GM18870 (cell line): ENCODE measurements around the gene B3GAT2.

Source experiments
- ATAC-seq: cut with Tn5 transposase; IDR thresholded peaks from one replicate; pipeline ENCODE4 v1.9.1; 2021; ENCODE audit warnings: moderate library complexity; ENCODE audit not compliant: unreplicated experiment

B3GAT2 gene

DNA sequence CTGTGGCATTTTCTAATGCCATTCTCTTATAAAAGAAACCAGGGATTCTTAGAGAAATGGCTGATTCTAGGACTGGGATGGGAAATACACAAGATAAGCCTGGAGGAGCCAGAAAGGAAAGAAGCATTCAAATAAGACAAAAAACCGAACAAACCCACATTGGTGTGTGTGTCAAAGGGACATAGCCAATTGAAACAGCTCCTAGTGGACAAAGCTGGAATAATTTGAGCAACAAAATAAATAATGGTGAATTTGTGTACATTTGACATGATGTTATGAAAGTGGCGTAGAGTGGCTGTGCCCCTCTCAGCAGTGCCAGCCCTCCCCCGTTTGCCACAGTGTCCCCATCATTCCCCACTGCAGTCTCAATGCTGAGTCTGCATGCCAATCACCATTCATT is 55.5 kb downstream of the B3GAT2 start:
- no peak for ATAC-seq

- no peak for ATAC-seq
Observed at GRCh38 chr6:70900047-70900446, 56.8 kb downstream of the B3GAT2 start.

- ATAC-seq: no peak
Observed at GRCh38 chr6:70894001-70894400, 62.9 kb downstream of the B3GAT2 start.

DNA sequence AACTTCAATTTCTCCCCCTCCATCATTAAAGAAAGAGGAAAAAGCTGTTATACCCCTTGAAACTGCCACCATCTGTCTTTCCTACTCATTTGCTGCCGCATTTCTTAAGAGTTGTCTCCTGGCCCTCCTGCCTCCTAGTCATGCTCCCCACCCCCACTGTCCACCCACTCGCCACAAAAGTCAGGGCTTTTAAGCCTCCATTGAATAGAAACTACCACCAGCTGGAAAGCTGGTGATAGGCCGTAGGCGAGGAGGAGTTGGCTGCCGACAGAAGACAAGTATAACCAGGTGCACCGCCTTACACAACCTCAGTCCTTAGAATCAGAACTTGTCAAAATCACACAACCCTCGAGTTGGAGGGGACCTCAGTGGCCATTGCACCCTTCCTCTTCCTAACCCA is 67.6 kb downstream of the B3GAT2 start:
- ATAC-seq: no peak

DNA sequence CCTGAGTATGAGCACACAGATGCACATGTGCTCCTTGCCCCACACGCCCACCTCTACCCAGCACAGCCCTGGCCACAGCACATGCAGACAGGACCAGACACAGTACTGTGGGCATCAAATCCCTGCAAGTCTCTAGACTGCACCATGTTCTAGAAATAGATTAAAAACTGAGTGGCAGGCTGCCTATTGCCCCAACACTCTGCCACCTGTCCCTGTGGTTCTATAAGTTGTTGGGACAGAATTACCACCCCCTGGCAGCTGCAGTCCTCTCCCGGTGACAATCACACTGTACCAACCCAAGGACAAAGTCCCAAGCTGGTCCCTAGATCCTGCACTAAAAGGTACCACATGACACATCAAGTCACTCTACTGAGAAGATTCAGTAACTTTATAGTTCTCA is 70.2 kb downstream of the B3GAT2 start:
- no peak for ATAC-seq

- ATAC-seq: no peak
Observed at GRCh38 chr6:70886071-70886470, 70.8 kb downstream of the B3GAT2 start.

GRCh38 chr6:70884074-70884983 is 72.5 kb downstream of the B3GAT2 start:
- ATAC-seq: peak; percentile 56

DNA sequence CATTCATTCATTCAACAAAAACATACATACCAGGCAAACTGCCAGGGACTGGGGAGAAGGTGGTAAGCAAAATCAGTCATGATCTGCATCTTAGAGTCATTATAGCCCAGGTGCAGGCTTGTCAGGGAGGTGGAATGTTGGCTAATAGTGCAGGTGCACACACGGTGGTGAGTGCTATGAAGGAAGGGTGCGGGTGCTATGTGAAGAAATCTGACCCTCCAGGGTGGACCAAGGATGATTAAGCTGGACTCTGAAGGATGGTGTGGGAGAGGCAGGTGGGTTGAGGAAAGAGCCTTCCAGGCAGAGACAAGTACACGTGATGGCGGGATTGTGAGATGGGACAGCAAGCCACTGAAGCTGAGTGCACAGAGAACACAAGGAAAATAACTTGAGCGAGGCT is 77.4 kb downstream of the B3GAT2 start:
- no peak for ATAC-seq

DNA sequence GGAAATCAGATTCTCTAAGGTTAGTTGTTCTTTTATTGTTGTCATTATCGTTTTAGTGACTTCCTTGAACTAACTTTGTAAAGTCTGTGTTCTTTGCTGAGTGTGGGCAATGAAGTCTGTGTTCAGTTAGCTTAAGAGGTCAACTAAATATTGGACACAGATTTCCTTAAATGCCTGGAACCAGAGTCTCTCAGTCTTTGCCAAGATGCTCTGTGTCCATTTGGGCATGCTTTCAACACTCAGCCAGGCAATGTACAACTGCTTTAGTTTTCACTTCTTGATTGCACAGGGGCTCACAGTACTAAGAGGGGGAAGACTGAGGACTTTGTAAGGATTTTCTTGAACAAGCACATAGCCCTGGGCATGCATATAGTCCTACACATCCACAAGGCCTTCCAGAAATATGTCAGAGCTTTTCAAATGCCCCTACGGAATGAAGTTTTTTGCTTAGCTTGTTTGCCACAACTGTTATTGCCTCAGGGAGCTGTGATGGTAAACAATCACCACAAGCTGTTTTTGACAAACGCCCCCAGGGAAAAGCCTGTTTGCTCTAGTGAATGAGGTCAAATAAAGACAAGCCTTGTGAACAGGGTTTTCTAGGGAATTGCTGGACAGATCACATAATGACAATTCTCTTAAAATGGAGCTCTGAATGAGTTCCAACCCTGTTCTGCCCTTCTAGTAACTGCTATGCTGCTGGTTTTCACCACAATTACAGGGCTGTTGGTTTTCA is 82.5 kb downstream of the B3GAT2 start:
- no peak for ATAC-seq

DNA sequence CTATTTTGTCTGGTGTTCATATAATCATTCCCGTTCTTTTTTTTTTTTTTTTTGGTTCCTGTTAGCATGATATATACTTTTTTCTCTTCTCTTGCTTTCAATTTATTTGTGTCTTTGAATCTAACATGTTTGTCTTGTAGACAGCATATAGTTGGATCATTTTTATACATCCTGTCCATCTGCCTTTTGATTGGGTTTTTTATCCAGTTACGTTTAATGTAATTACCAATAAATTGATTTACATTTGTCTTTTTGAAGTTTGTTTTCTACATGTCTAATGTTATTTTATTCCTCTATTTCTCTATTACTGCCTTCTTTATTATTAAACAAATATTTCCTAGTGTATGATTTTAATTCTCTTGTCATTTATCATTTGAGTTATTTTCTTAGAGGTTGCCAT is 84.4 kb downstream of the B3GAT2 start:
- no peak for ATAC-seq

- ATAC-seq: no peak
Observed at GRCh38 chr6:70864401-70864800, 92.5 kb downstream of the B3GAT2 start.

DNA sequence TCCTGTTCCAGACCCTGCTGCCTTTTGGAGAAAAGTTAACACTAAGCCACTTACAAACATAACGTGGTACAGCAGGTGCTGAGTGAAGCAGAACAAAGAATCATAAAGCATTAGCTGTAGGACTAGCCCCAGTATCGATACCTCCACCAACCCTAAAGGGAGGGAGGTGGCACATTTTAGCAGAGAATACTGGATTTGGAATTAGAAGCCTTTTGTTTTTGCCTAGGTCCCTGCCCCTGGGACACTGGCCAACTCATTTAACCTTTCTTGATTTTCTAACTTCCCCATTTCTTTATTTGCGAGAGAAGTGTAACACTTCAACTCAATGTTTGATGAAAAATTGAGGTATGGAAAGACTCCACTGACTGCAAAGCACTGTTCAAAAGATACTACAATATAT is 93.5 kb downstream of the B3GAT2 start:
- peak; percentile 41 for ATAC-seq

GRCh38 chr6:70860920-70861319 is 95.9 kb downstream of the B3GAT2 start:
- no peak for ATAC-seq

DNA sequence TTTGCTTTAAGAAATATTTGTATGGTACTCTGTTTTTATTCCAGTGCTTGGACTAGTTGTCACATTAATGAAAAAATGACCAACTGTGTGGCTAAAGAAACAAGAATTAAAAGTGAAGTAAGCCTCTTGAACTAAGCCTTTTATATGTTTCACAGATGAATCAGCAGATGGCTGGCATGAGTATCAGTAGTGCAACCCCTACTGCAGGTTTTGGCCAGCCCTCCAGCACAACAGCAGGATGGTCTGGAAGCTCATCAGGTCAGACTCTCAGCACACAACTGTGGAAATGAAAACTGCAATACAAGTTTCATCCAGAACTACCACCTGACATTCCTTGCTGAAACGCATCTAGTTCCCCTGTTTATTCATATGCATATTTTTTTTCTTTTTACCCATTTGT is 96.8 kb downstream of the B3GAT2 start:
- ATAC-seq: no peak

DNA sequence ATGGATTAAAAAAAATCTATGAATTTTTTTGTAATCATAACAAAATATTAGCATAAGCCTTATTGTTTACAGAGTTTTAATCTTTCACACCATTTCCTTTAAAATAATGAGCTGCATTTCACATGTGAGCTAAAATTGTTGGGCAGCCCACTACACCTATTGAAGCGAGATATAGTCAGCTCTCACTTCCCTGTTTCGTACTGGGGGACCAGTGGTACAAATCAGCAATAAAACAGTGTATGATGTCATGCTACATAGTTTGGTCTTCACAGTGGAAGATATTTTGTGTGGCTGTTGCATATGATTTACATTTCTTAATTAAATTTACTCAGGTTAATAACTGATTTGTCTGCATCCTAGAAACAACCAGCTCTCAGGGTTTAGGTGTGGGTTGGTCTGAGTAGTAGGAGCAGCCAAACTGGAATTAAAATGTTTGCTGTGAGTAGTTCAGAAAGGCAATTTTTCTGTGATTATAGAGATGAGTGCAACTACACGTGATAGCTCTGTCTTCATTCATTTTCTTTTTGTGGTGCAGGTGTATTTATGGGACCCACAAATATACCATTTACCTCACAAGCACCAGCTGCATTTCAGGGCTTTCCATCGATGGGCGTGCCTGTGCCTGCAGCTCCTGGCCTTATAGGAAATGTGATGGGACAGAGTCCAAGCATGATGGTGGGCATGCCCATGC is 99.3 kb downstream of the B3GAT2 start:
- peak; percentile 100 for ATAC-seq

GRCh38 chr6:70852667-70853246 is 104.1 kb downstream of the B3GAT2 start:
- ATAC-seq: no peak

GRCh38 chr6:70849348-70850069 is 107.4 kb downstream of the B3GAT2 start:
- ATAC-seq: no peak

GRCh38 chr6:70847106-70848084 is 109.5 kb downstream of the B3GAT2 start:
- ATAC-seq: no peak

- ATAC-seq: no peak
Observed at GRCh38 chr6:70846207-70846835, 110.5 kb downstream of the B3GAT2 start.
